Smooth muscle cell (in vitro differentiated cells): Measurements from ENCODE around the gene GFRA4. TPM values are rescaled to one million over a fixed set of nuclear protein-coding genes. Genes with fewer than 3 reads are reported as not detected.

Experiments
- DNase-seq: peaks from one replicate; lab custom pipeline; 2025; ENCODE audit not compliant: unreplicated experiment; lab: John Stamatoyannopoulos, UW
- H2AFZ ChIP-seq: fragments of 200-600 bp; sonication (generic); 2 replicates; pipeline ENCODE4 v1.6.0; 2016; ENCODE audit warnings: antibody characterized with exemption, low read depth, mild to moderate bottlenecking
- H3F3A ChIP-seq: fragments of 200-600 bp; sonication (generic); 2 replicates; pipeline ENCODE4 v1.6.0; 2017; ENCODE audit warnings: antibody characterized with exemption, low read depth
- H3K27ac ChIP-seq: fragments of 200-600 bp; sonication (generic); 2 replicates; pipeline ENCODE4 v1.5.1; 2016; ENCODE audit warnings: low read depth, mild to moderate bottlenecking
- H3K27me3 ChIP-seq: fragments of 200-600 bp; sonication (generic); 2 replicates; pipeline ENCODE4 v1.6.1; 2016; ENCODE audit warnings: low read depth, mild to moderate bottlenecking
- H3K36me3 ChIP-seq: fragments of 200-600 bp; sonication (generic); 2 replicates; pipeline ENCODE4 v1.5.1; 2016; ENCODE audit warnings: low read depth
- H3K4me1 ChIP-seq: fragments of 200-600 bp; sonication (generic); 2 replicates; pipeline ENCODE4 v1.5.1; 2016; ENCODE audit warnings: low read depth
- H3K4me2 ChIP-seq: fragments of 200-600 bp; sonication (generic); 2 replicates; pipeline ENCODE4 v1.6.0; 2016; ENCODE audit warnings: mild to moderate bottlenecking
- H3K4me3 ChIP-seq: fragments of 200-600 bp; sonication (generic); 2 replicates; pipeline ENCODE4 v1.5.1; 2016; ENCODE audit warnings: mild to moderate bottlenecking
- H3K79me2 ChIP-seq: fragments of 200-600 bp; sonication (generic); 2 replicates; pipeline ENCODE4 v1.6.0; 2016; ENCODE audit warnings: low read depth, mild to moderate bottlenecking
- H3K9ac ChIP-seq: fragments of 200-600 bp; sonication (generic); 2 replicates; pipeline ENCODE4 v1.6.0; 2016; ENCODE audit warnings: low read depth
- H3K9me3 ChIP-seq: fragments of 200-600 bp; sonication (generic); replicated peaks from 2 replicates; pipeline ENCODE4 v1.5.1; 2016; ENCODE audit warnings: low read depth
- H4K20me1 ChIP-seq: fragments of 200-600 bp; sonication (generic); 2 replicates; pipeline ENCODE4 v1.6.0; 2016; ENCODE audit warnings: low read depth
- CTCF ChIP-seq: fragments of 200-600 bp; sonication (generic); IDR thresholded peaks from 2 replicates; pipeline ENCODE4 v1.5.1; 2017; ENCODE audit warnings: borderline replicate concordance, mild to moderate bottlenecking, antibody characterized with exemption; ENCODE audit not compliant: insufficient read depth, poor library complexity, severe bottlenecking
- WGBS: methylation state at CpG from one replicate; pipeline ENCODE4 v1.1.7; 2016; ENCODE audit warnings: low lambda C conversion rate; 5-methylcytosine and 5-hydroxymethylcytosine counted together
- polyA plus RNA-seq: library from polyadenylated mRNA; unstranded; fragments of >200 nt; fragmentation: Nextera tagmentation; extraction: Ambion mirVana; gene quantifications from 2 replicates; pipeline ENCODE4 v1.2.1, GENCODE V29; 2016
- total RNA-seq: library from RNA; depleted of rRNA; stranded (reverse); fragments of >200 nt; gene quantifications from 2 replicates; pipeline ENCODE4 v1.2.3, GENCODE V29; 2014

The GFRA4 gene
- total and polyA plus RNA-seq, 2 experiments from 2014 or later: not detected

- no peak overlapping the region for H3K9ac ChIP-seq
- H3K4me1 ChIP-seq: no peaks in the 10 kb centered on the region
- DNase-seq: no peak
- H3F3A ChIP-seq: no peaks in the 10 kb centered on the region
- no peak overlapping the region for H3K27ac ChIP-seq
- no peak for TF ChIP-seq CTCF
- WGBS: 92% methylated on average over 10 of the region's 10 CpGs
- no peak overlapping the region for H3K4me2 ChIP-seq
- no peaks in the 10 kb centered on the region for H3K79me2 ChIP-seq
- H3K27me3 ChIP-seq: no peaks in the 10 kb centered on the region
- no peaks in the 10 kb centered on the region for H3K36me3 ChIP-seq
- no peaks in the 10 kb centered on the region for H4K20me1 ChIP-seq
- H2AFZ ChIP-seq: no peak overlapping the region
- no peaks in the 10 kb centered on the region for H3K9me3 ChIP-seq
- H3K4me3 ChIP-seq: no peak overlapping the region
These were observed 43.7 kb upstream of the GFRA4 start for GRCh38 chr20:3706774-3707507.

- 95% methylated on average over 31 of the region's 31 CpGs for WGBS
- no peak overlapping the region for H2AFZ ChIP-seq
- DNase-seq: no peak
- H3K79me2 ChIP-seq: no peaks in the 10 kb centered on the region
- no peaks in the 10 kb centered on the region for H3K36me3 ChIP-seq
- no peak overlapping the region for H3K4me3 ChIP-seq
- no peaks in the 10 kb centered on the region for H3F3A ChIP-seq
- no peaks in the 10 kb centered on the region for H3K27me3 ChIP-seq
- no peak overlapping the region for H3K4me2 ChIP-seq
- H3K9me3 ChIP-seq: no peaks in the 10 kb centered on the region
- no peak overlapping the region for H3K9ac ChIP-seq
- TF ChIP-seq CTCF: no peak
- H3K4me1 ChIP-seq: no peaks in the 10 kb centered on the region
- H4K20me1 ChIP-seq: no peaks in the 10 kb centered on the region
- H3K27ac ChIP-seq: no peak overlapping the region
These were observed 43.0 kb upstream of the GFRA4 start for GRCh38 chr20:3705970-3706739.

- no peaks in the 10 kb centered on the region for H4K20me1 ChIP-seq
- no peaks in the 10 kb centered on the region for H3K36me3 ChIP-seq
- H3K9me3 ChIP-seq: no peaks in the 10 kb centered on the region
- no peak for TF ChIP-seq CTCF
- H3F3A ChIP-seq: no peaks in the 10 kb centered on the region
- H3K4me3 ChIP-seq: no peak overlapping the region
- H3K27ac ChIP-seq: no peak overlapping the region
- no peak overlapping the region for H2AFZ ChIP-seq
- H3K79me2 ChIP-seq: no peaks in the 10 kb centered on the region
- H3K27me3 ChIP-seq: no peaks in the 10 kb centered on the region
- H3K9ac ChIP-seq: no peak overlapping the region
- no peaks in the 10 kb centered on the region for H3K4me1 ChIP-seq
- H3K4me2 ChIP-seq: no peak overlapping the region
- 84% methylated on average over 14 of the region's 14 CpGs for WGBS
- no peak for DNase-seq
These were observed 42.3 kb upstream of the GFRA4 start for GRCh38 chr20:3705491-3705969.
